Keratinocyte (primary cell): ENCODE data around the gene FAM20B. TPM values are rescaled to one million over a fixed set of nuclear protein-coding genes. Genes with fewer than 3 reads are reported as not detected.

ENCODE experiments used
- DNase-seq: peaks from one replicate; pipeline ENCODE4 v3.0.0-alpha.2; 2011; ENCODE audit warnings: low read depth, missing footprints, low spot score
- FAIRE-seq: peaks from 2 replicates; lab custom pipeline; 2011; peaks lifted over from hg19 to GRCh38; lab: Jason Lieb, UNC
- H2AFZ ChIP-seq: 2 replicates; pipeline ENCODE4 v1.6.0; 2012; ENCODE audit warnings: low read length, control low read depth, inconsistent platforms; ENCODE audit not compliant: control insufficient read depth
- H3K27ac ChIP-seq: 2 replicates; pipeline ENCODE4 v1.5.1; 2011; ENCODE audit warnings: low read length; ENCODE audit not compliant: control insufficient read depth, insufficient read depth
- H3K27me3 ChIP-seq: 3 replicates; pipeline ENCODE4 v1.6.0; 2011; ENCODE audit warnings: low read length; ENCODE audit not compliant: control insufficient read depth, insufficient read depth; ENCODE audit errors: extremely low read depth
- H3K36me3 ChIP-seq, 2 experiments: 2 replicates in 1 of 2; 3 replicates in 1 of 2; pipeline ENCODE4 v1.5.1; 2011; ENCODE audit warnings: low read length in 2 of 2, mild to moderate bottlenecking in 1 of 2; ENCODE audit not compliant: control insufficient read depth in 2 of 2, insufficient read depth in 2 of 2; ENCODE audit errors: extremely low read depth in 1 of 2
- H3K4me1 ChIP-seq: 3 replicates; pipeline ENCODE4 v1.5.1; 2011; ENCODE audit warnings: low read length; ENCODE audit not compliant: control insufficient read depth, insufficient read depth; ENCODE audit errors: extremely low read depth
- H3K4me2 ChIP-seq: 3 replicates; pipeline ENCODE4 v1.6.0; 2011; ENCODE audit warnings: low read depth, low read length; ENCODE audit not compliant: control insufficient read depth, insufficient read depth; ENCODE audit errors: extremely low read depth
- H3K4me3 ChIP-seq, 3 experiments: fragments of 200-600 bp in 1 of 3; sonication (generic) in 1 of 3; 2 replicates in 2 of 3; 3 replicates in 1 of 3; pipeline ENCODE4 v1.5.1; 2011 to 2016; ENCODE audit warnings: low read length in 3 of 3, mild to moderate bottlenecking in 3 of 3, control low read depth in 2 of 3, inconsistent platforms in 1 of 3, low read depth in 1 of 3, mixed read lengths in 1 of 3, mixed run types in 1 of 3, moderate library complexity in 1 of 3; ENCODE audit not compliant: control insufficient read depth in 2 of 3, insufficient read depth in 2 of 3; ENCODE audit errors: extremely low read depth in 1 of 3
- H3K79me2 ChIP-seq: 2 replicates; pipeline ENCODE4 v1.6.0; 2012; ENCODE audit warnings: low read length; ENCODE audit not compliant: control insufficient read depth, insufficient read depth
- H3K9ac ChIP-seq: 3 replicates; pipeline ENCODE4 v1.6.0; 2011; ENCODE audit warnings: low read length; ENCODE audit not compliant: control insufficient read depth, insufficient read depth; ENCODE audit errors: extremely low read depth
- H3K9me1 ChIP-seq: 3 replicates; pipeline ENCODE4 v1.6.0; 2011; ENCODE audit warnings: low read length; ENCODE audit not compliant: control insufficient read depth, insufficient read depth; ENCODE audit errors: extremely low read depth
- H3K9me3 ChIP-seq: 2 replicates; pipeline ENCODE4 v1.5.1; 2012; ENCODE audit warnings: low read depth, low read length; ENCODE audit not compliant: control insufficient read depth
- H4K20me1 ChIP-seq: 3 replicates; pipeline ENCODE4 v1.6.0; 2011; ENCODE audit warnings: low read length; ENCODE audit not compliant: control insufficient read depth, insufficient read depth; ENCODE audit errors: extremely low read depth
- EZH2 ChIP-seq: IDR thresholded peaks from one replicate; pipeline ENCODE4 v1.6.1; 2012; ENCODE audit warnings: inconsistent platforms, mild to moderate bottlenecking, low read length, moderate library complexity
- dilution Hi-C: fragments of 300-500 bp; cut with MboI; formaldehyde crosslinking; loops from one replicate; pipeline ENCODE4 v1.7.0; 2020; ENCODE audit warnings: low sequenced_read_pairs; ENCODE audit not compliant: extremely low pct_ligation_motif_present
- polyA plus RNA-seq, 5 experiments: library from polyadenylated mRNA; depleted of rRNA in 3 of 5; stranded (reverse) in 3 of 5; stranded (forward) in 1 of 5; unstranded in 1 of 5; fragments of >200 nt; gene quantifications; 1 replicate in 1 of 5; 2 replicates in 3 of 5; 3 replicates in 1 of 5; pipeline versions ENCODE4 v1.2.1 to v1.2.3, GENCODE V29; 2011 to 2012; ENCODE audit warnings: missing spikeins in 2 of 5, low read depth in 1 of 5, low replicate concordance in 1 of 5
- TF ChIP-seq, protein P1 (sequence below), 3 experiments: IDR thresholded peaks in 1 of 3; conservative IDR thresholded peaks in 1 of 3; optimal IDR thresholded peaks in 1 of 3; 2 replicates in 2 of 3; 3 replicates in 1 of 3; pipeline versions ENCODE3 to v1.5.1; 2011; ENCODE audit warnings: low read length in 3 of 3, mild to moderate bottlenecking in 3 of 3, moderate library complexity in 2 of 3, control low read depth in 1 of 3, inconsistent platforms in 1 of 3; ENCODE audit not compliant: insufficient read depth in 2 of 3; ENCODE audit errors: extremely low read depth in 1 of 3

The FAM20B gene
- polyA plus RNA-seq, 1 donor (not counting 4 experiments of a cell fraction or from before 2014, with no cell fraction given): 20.1 TPM

- no peaks in the 10 kb centered on the region for H3K9me1 ChIP-seq
- no peak overlapping the region for H3K27ac ChIP-seq
- TF ChIP-seq EZH2: no peak
- TF ChIP-seq, protein P1, sequence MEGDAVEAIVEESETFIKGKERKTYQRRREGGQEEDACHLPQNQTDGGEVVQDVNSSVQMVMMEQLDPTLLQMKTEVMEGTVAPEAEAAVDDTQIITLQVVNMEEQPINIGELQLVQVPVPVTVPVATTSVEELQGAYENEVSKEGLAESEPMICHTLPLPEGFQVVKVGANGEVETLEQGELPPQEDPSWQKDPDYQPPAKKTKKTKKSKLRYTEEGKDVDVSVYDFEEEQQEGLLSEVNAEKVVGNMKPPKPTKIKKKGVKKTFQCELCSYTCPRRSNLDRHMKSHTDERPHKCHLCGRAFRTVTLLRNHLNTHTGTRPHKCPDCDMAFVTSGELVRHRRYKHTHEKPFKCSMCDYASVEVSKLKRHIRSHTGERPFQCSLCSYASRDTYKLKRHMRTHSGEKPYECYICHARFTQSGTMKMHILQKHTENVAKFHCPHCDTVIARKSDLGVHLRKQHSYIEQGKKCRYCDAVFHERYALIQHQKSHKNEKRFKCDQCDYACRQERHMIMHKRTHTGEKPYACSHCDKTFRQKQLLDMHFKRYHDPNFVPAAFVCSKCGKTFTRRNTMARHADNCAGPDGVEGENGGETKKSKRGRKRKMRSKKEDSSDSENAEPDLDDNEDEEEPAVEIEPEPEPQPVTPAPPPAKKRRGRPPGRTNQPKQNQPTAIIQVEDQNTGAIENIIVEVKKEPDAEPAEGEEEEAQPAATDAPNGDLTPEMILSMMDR (optimal IDR thresholded peaks at IDR 0.05 in 1 of 3, IDR thresholded peaks at IDR 0.05 in 1 of 3, conservative IDR thresholded peaks at IDR 0.05 in 1 of 3; ENCODE audit: extremely low read depth in 1 of 3, insufficient read depth in 2 of 3, low read length in 3 of 3): no peak
- no peak overlapping the region for H3K4me2 ChIP-seq
- no peaks in the 10 kb centered on the region for H3K27me3 ChIP-seq
- no peaks in the 10 kb centered on the region for H3K79me2 ChIP-seq
- FAIRE-seq (no peak), DNase-seq (no peak)
- H3K4me1 ChIP-seq: no peaks in the 10 kb centered on the region
- no peaks in the 10 kb centered on the region for H3K9me3 ChIP-seq
- dilution Hi-C loops: no loop called here
- H2AFZ ChIP-seq: no peak overlapping the region
- no peak overlapping the region for H3K9ac ChIP-seq
- H3K4me3 ChIP-seq: no peak overlapping the region
- peaks cover 54 to 55% of the 10 kb centered on the region in 2 experiments for H3K36me3 ChIP-seq
- H4K20me1 ChIP-seq: no peaks in the 10 kb centered on the region
Measured at GRCh38 chr1:179091691-179092165, 66.0 kb downstream of the FAM20B start.

GRCh38 chr1:179092896-179093461 is 67.3 kb downstream of the FAM20B start:
- Histone ChIP-seq H3K36me3 (peaks cover 60% of the 10 kb centered on the region in 2 experiments), H3K27me3 (no peaks in the 10 kb centered on the region), H4K20me1 (no peaks in the 10 kb centered on the region), H3K79me2 (no peaks in the 10 kb centered on the region), H3K4me2 (no peak overlapping the region), H3K9ac (no peak overlapping the region), H2AFZ (no peak overlapping the region), H3K9me3 (no peaks in the 10 kb centered on the region), H3K4me3 (no peak overlapping the region), H3K9me1 (no peaks in the 10 kb centered on the region), H3K27ac (no peak overlapping the region), H3K4me1 (no peaks in the 10 kb centered on the region)
- dilution Hi-C loops: no loop called here
- DNase-seq: no peak
- TF ChIP-seq EZH2: no peak
- TF ChIP-seq, protein P1 (optimal IDR thresholded peaks at IDR 0.05 in 1 of 3, IDR thresholded peaks at IDR 0.05 in 1 of 3, conservative IDR thresholded peaks at IDR 0.05 in 1 of 3; ENCODE audit: extremely low read depth in 1 of 3, insufficient read depth in 2 of 3, low read length in 3 of 3): no peak
- FAIRE-seq: no peak
